EH (cell line): ENCODE data around the gene HOXC9.

Source experiments
- DNase-seq: peaks from one replicate; pipeline ENCODE4 v3.0.0-alpha.2; 2015; ENCODE audit warnings: low read depth

Gene HOXC9

GRCh38 chr12:53976172-53976822 lies 23.7 kb upstream of the HOXC9 start:
- DNase-seq, result peak; percentile 72

GRCh38 chr12:53976823-53977595 lies 23.0 kb upstream of the HOXC9 start:
- no peak for DNase-seq

GRCh38 chr12:53977596-53978445 lies 22.1 kb upstream of the HOXC9 start:
- no peak for DNase-seq

GRCh38 chr12:53978477-53979356 lies 21.2 kb upstream of the HOXC9 start:
- peak; percentile 76 for DNase-seq

- peak; percentile 58 for DNase-seq
Observed at GRCh38 chr12:53980104-53980801, 19.7 kb upstream of the HOXC9 start.

GRCh38 chr12:53980802-53981496 lies 19.0 kb upstream of the HOXC9 start:
- DNase-seq, result peak; percentile 40

- DNase-seq, result peak; percentile 60
Observed at GRCh38 chr12:53981634-53982565, 18.1 kb upstream of the HOXC9 start.

GRCh38 chr12:53982648-53983567 lies 17.1 kb upstream of the HOXC9 start:
- DNase-seq, result no peak

- peak; percentile 36 for DNase-seq
Observed at GRCh38 chr12:53983568-53983949, 16.4 kb upstream of the HOXC9 start.

- peak; percentile 49 for DNase-seq
Observed at GRCh38 chr12:53983950-53984572, 15.9 kb upstream of the HOXC9 start.

- DNase-seq, result peak; percentile 95
Observed at GRCh38 chr12:53984901-53985691, 14.9 kb upstream of the HOXC9 start, which contains the start of gene HOXC10. Gene HOXC10, plus strand, starts transcription at chr12:53985146. Its CDS starts 114 bp downstream, at chr12:53985260.

GRCh38 chr12:53985692-53985993 lies 14.3 kb upstream of the HOXC9 start:
- DNase-seq, result no peak

GRCh38 chr12:53985994-53986685 lies 13.8 kb upstream of the HOXC9 start:
- DNase-seq, result peak; percentile 50

- no peak for DNase-seq
Observed at GRCh38 chr12:53986686-53987483, 13.1 kb upstream of the HOXC9 start.

GRCh38 chr12:53987787-53988230 lies 12.2 kb upstream of the HOXC9 start:
- no peak for DNase-seq
